Panc1 (cell line): Measurements from ENCODE around the gene OPN5. TPM values are rescaled to one million over a fixed set of nuclear protein-coding genes. Genes with fewer than 3 reads are reported as not detected.

ENCODE experiments used
- ATAC-seq: fragments of 200-7000 bp; cut with Tn5 transposase; 2 replicates; pipeline ENCODE4 v1.9.1; 2020; ENCODE audit warnings: mild to moderate bottlenecking, moderate library complexity
- BruUV-seq: library from RNA; stranded (reverse); fragments of 400-500 nt; replicated peaks from 2 replicates; lab custom pipeline; 2021; lab: Mats Ljungman, UMichigan
- CTCF ChIA-PET: fragments of 300-600 bp; sonication (Branson Sonifier 250); formaldehyde crosslinking; loops from one replicate; lab custom pipeline; 2022; ENCODE audit warnings: antibody characterized with exemption; lab: Charles Lee
- POLR2A ChIA-PET: fragments of 300-600 bp; sonication (Branson Sonifier 250); formaldehyde crosslinking; loops from one replicate; lab custom pipeline; 2022; ENCODE audit warnings: antibody characterized with exemption; lab: Charles Lee
- DNase-seq: peaks from one replicate; pipeline ENCODE4 v3.0.0-alpha.2; 2010; ENCODE audit warnings: low read depth, low spot score
- H3K27ac ChIP-seq: 2 replicates; pipeline ENCODE4 v1.5.1; 2011; ENCODE audit warnings: mild to moderate bottlenecking, low read length, inconsistent platforms
- H3K27me3 ChIP-seq: fragments of 200-500 bp; sonication (Bioruptor generic); 2 replicates; pipeline ENCODE4 v1.6.0; 2014; ENCODE audit warnings: low read length, inconsistent platforms; ENCODE audit not compliant: control insufficient read depth, insufficient read depth
- H3K36me3 ChIP-seq: fragments of 200-500 bp; sonication (Bioruptor generic); 2 replicates; pipeline ENCODE4 v1.5.1; 2014; ENCODE audit warnings: inconsistent platforms, mild to moderate bottlenecking, low read length, moderate library complexity; ENCODE audit not compliant: control insufficient read depth, insufficient read depth
- H3K4me1 ChIP-seq: 2 replicates; pipeline ENCODE4 v1.5.1; 2011; ENCODE audit warnings: inconsistent platforms, mild to moderate bottlenecking, low read length, moderate library complexity; ENCODE audit not compliant: control insufficient read depth, insufficient read depth
- H3K4me3 ChIP-seq, 2 experiments: 2 replicates each; pipeline ENCODE4 v1.5.1; 2011 to 2012; ENCODE audit warnings: low read depth in 2 of 2, low read length in 2 of 2, mild to moderate bottlenecking in 2 of 2, inconsistent platforms in 1 of 2, moderate library complexity in 1 of 2
- H3K9me3 ChIP-seq: fragments of 200-500 bp; sonication (Bioruptor generic); 2 replicates; pipeline ENCODE4 v1.5.1; 2014; ENCODE audit warnings: low read depth, mild to moderate bottlenecking, inconsistent platforms, low read length, moderate library complexity; ENCODE audit not compliant: control insufficient read depth, insufficient read depth
- CTCF ChIP-seq: fragments of 450-650 bp; IDR thresholded peaks from 2 replicates; pipeline ENCODE4 v1.5.1; 2017; ENCODE audit warnings: mild to moderate bottlenecking
- POLR2AphosphoS5 ChIP-seq: IDR thresholded peaks from 2 replicates; pipeline ENCODE4 v1.6.1; 2012; ENCODE audit warnings: mild to moderate bottlenecking, low read depth, low read length, moderate library complexity
- REST ChIP-seq, 2 experiments: IDR thresholded peaks; 2 replicates each; pipeline ENCODE4 v1.6.1; 2011 to 2012; ENCODE audit warnings: low read depth in 2 of 2, control low read depth in 1 of 2, low read length in 1 of 2, mild to moderate bottlenecking in 1 of 2, moderate library complexity in 1 of 2; ENCODE audit not compliant: insufficient read depth in 1 of 2
- SIN3A ChIP-seq: IDR thresholded peaks from 2 replicates; pipeline ENCODE4 v1.6.1; 2012; ENCODE audit warnings: low read depth, mild to moderate bottlenecking, low read length, moderate library complexity, borderline replicate concordance; ENCODE audit not compliant: insufficient read depth
- TCF7L2 ChIP-seq: IDR thresholded peaks from 2 replicates; pipeline ENCODE4 v1.6.1; 2011; ENCODE audit warnings: mild to moderate bottlenecking, low read depth, low read length, inconsistent platforms
- in situ Hi-C: cut with HindIII; loops from 2 replicates; pipeline ENCODE4 v1.10.0; 2016; ENCODE audit warnings: low sequenced_read_pairs, low pct_unique_long_range_greater_than_20kb
- intact Hi-C: fragments of 100-400 bp; cut with micrococcal nuclease; formaldehyde crosslinking; loops from one replicate; pipeline ENCODE4 v1.10.0; 2022; ENCODE audit not compliant: unreplicated experiment
- total RNA-seq: library from RNA; stranded (reverse); gene quantifications from one replicate; pipeline ENCODE4 v1.2.1, GENCODE V29; 2021; ENCODE audit not compliant: unreplicated experiment

Gene OPN5
- total RNA-seq, 1 experiment from 2014 or later, result not detected

DNA sequence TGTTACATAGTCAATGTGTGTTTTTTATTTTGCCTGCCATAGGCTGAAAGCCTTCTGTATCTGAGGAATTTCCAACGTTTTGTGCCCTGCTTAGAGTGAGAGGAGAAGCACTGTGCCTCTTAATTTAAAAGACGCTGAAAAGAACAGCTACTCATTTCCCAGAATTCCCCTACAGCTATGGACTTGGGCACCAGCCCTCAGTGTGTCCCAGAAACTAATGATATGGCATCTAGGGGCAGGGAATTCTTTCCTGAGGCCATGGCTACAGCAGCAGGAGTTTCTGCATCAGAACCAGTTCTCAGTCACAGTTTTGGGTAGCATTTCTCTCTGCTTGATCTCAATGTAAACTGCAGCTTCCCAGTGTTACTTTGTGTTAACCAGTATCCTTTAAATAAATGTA is 20.2 kb downstream of the OPN5 start:
- H3K9me3 ChIP-seq, result no peaks in the 10 kb centered on the region
- H3K27me3 ChIP-seq, result no peaks in the 10 kb centered on the region
- H3K4me1 ChIP-seq, result no peaks in the 10 kb centered on the region
- no peak overlapping the region for H3K4me3 ChIP-seq
- intact Hi-C loops, result no loop called here
- ChIA-PET POLR2A (no interaction called here), CTCF (no interaction called here)
- in situ Hi-C loops, result no loop called here
- BruUV-seq, result no TSS peak
- no peak for DNase-seq
- no peak overlapping the region for H3K27ac ChIP-seq
- no peak for TF ChIP-seq POLR2AphosphoS5
- no peak for TF ChIP-seq CTCF
- TF ChIP-seq SIN3A, result no peak
- TF ChIP-seq REST (IDR thresholded peaks at IDR 0.05; ENCODE audit: insufficient read depth in 1 of 2, low read depth in 2 of 2, low read length in 1 of 2), result no peak
- TF ChIP-seq TCF7L2, result no peak
- H3K36me3 ChIP-seq, result no peaks in the 10 kb centered on the region
- ATAC-seq, result no peak

GRCh38 chr6:47804821-47805220 is 23.0 kb downstream of the OPN5 start:
- H3K4me1 ChIP-seq, result no peaks in the 10 kb centered on the region
- intact Hi-C loops, result no loop called here
- no peaks in the 10 kb centered on the region for H3K36me3 ChIP-seq
- no peak for ATAC-seq
- BruUV-seq, result no TSS peak
- H3K4me3 ChIP-seq, result no peak overlapping the region
- H3K27me3 ChIP-seq, result no peaks in the 10 kb centered on the region
- CTCF ChIA-PET, result no interaction called here
- TF ChIP-seq POLR2AphosphoS5 (no peak), CTCF (no peak), SIN3A (no peak), REST (IDR thresholded peaks at IDR 0.05; ENCODE audit: insufficient read depth in 1 of 2, low read depth in 2 of 2, low read length in 1 of 2) (no peak), TCF7L2 (no peak)
- POLR2A ChIA-PET, result no interaction called here
- in situ Hi-C loops, result no loop called here
- no peak for DNase-seq
- no peak overlapping the region for H3K27ac ChIP-seq
- no peaks in the 10 kb centered on the region for H3K9me3 ChIP-seq
